ENCODE measurements around the gene UBE3B.

- TF ChIP-seq OSR1 (CRISPR knock-in tag; IDR thresholded peaks at IDR 0.05), result no peak
- no peak for TF ChIP-seq PATZ1 (CRISPR knock-in tag; IDR thresholded peaks at IDR 0.05; ENCODE audit: borderline replicate concordance)
- no peak for TF ChIP-seq ARNTL (CRISPR knock-in tag; IDR thresholded peaks at IDR 0.05; ENCODE audit: borderline replicate concordance, low read depth)
- TF ChIP-seq ZFP30 (CRISPR knock-in tag; IDR thresholded peaks at IDR 0.05), result no peak
These were observed 81.7 kb downstream of the UBE3B start for GRCh38 chr12:109559200-109559505.

All from SK-N-SH treated with all-trans-retinoic acid at 6 μM for 48 hours (cell line).